GM19455 (cell line): ENCODE results near the gene MAU2.

Source experiments
- ATAC-seq: cut with Tn5 transposase; IDR thresholded peaks from one replicate; pipeline ENCODE4 v1.9.1; 2021; ENCODE audit not compliant: unreplicated experiment

Gene MAU2

GRCh38 chr19:19320361-19321140 lies at the start of gene MAU2, which contains the start of gene SUGP1:
MAU2 (plus strand) TSS chr19:19320829; CDS start chr19:19320860, 31 bp downstream.
SUGP1 (minus strand) TSS chr19:19320509; CDS start chr19:19320496, 13 bp downstream.
- ATAC-seq: peak; percentile 83

- no peak for ATAC-seq
Observed at GRCh38 chr19:19271828-19272599, 48.6 kb upstream of the MAU2 start.

GRCh38 chr19:19274146-19274545 lies 46.5 kb upstream of the MAU2 start:
- ATAC-seq: no peak

- no peak for ATAC-seq
Observed at GRCh38 chr19:19274716-19275565, 45.7 kb upstream of the MAU2 start.

GRCh38 chr19:19276386-19276785 lies 44.2 kb upstream of the MAU2 start:
- no peak for ATAC-seq

- ATAC-seq: no peak
Observed at GRCh38 chr19:19276851-19277250, 43.8 kb upstream of the MAU2 start.

GRCh38 chr19:19278315-19278714 lies 42.3 kb upstream of the MAU2 start:
- no peak for ATAC-seq

- ATAC-seq: no peak
Observed at GRCh38 chr19:19279062-19279612, 41.5 kb upstream of the MAU2 start.

- ATAC-seq: no peak
Observed at GRCh38 chr19:19279853-19280252, 40.8 kb upstream of the MAU2 start.

- no peak for ATAC-seq
Observed at GRCh38 chr19:19280561-19280960, 40.1 kb upstream of the MAU2 start.

- no peak for ATAC-seq
Observed at GRCh38 chr19:19285686-19286085, 34.9 kb upstream of the MAU2 start.

- no peak for ATAC-seq
Observed at GRCh38 chr19:19292607-19293006, 28.0 kb upstream of the MAU2 start.

GRCh38 chr19:19294914-19295313 lies 25.7 kb upstream of the MAU2 start:
- no peak for ATAC-seq

- ATAC-seq: no peak
Observed at GRCh38 chr19:19296953-19297689, 23.5 kb upstream of the MAU2 start.

- no peak for ATAC-seq
Observed at GRCh38 chr19:19297759-19298158, 22.9 kb upstream of the MAU2 start.

- ATAC-seq: no peak
Observed at GRCh38 chr19:19300613-19301012, 20.0 kb upstream of the MAU2 start.

GRCh38 chr19:19303411-19303810 lies 17.2 kb upstream of the MAU2 start:
- ATAC-seq: no peak

GRCh38 chr19:19304186-19304965 lies 16.3 kb upstream of the MAU2 start:
- ATAC-seq: no peak

- no peak for ATAC-seq
Observed at GRCh38 chr19:19305066-19305465, 15.6 kb upstream of the MAU2 start.
